ENCODE measurements around the gene CSHL1.
"Not testable (repeated sequence)": the region's sequence is repeated elsewhere in the genome, so short reads cannot be mapped to it uniquely, and the experiment has no call there.

DNA sequence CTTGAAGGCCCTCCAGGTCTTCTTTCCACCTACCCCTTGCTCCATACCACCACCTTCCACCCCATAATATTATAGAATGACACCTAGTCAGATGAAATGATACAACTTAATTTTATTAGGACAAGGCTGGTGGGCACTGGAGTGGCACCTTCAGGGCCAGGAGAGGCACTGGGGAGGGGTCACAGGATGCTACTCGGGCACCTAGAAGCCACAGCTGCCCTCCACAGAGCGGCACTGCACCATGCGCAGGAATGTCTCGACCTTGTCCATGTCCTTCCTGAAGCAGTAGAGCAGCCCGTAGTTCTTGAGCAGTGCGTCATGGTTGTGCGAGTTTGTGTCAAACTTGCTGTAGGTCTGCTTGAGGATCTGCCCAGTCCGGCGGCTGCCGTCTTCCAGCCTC lies 16.2 kb downstream of the CSHL1 start:
- TF ChIP-seq, protein P1, sequence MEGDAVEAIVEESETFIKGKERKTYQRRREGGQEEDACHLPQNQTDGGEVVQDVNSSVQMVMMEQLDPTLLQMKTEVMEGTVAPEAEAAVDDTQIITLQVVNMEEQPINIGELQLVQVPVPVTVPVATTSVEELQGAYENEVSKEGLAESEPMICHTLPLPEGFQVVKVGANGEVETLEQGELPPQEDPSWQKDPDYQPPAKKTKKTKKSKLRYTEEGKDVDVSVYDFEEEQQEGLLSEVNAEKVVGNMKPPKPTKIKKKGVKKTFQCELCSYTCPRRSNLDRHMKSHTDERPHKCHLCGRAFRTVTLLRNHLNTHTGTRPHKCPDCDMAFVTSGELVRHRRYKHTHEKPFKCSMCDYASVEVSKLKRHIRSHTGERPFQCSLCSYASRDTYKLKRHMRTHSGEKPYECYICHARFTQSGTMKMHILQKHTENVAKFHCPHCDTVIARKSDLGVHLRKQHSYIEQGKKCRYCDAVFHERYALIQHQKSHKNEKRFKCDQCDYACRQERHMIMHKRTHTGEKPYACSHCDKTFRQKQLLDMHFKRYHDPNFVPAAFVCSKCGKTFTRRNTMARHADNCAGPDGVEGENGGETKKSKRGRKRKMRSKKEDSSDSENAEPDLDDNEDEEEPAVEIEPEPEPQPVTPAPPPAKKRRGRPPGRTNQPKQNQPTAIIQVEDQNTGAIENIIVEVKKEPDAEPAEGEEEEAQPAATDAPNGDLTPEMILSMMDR (IDR thresholded peaks at IDR 0.05), result not testable (repeated sequence)
- TF ChIP-seq POLR2A (IDR thresholded peaks at IDR 0.05); POLR2AphosphoS5 (IDR thresholded peaks at IDR 0.05; ENCODE audit: insufficient read depth in 1 of 2, low read depth in 1 of 2): not testable (repeated sequence)
